Lung (tissue), 12 donors: ENCODE measurements around the gene PLXNA1. TPM values are rescaled to one million over a fixed set of nuclear protein-coding genes. Genes with fewer than 3 reads are reported as not detected.

Experiments
- ATAC-seq: fragments of 200-7000 bp; cut with Tn5 transposase; one replicate; pipeline ENCODE4 v1.9.1; 2020; ENCODE audit warnings: moderate number of reproducible peaks; ENCODE audit not compliant: insufficient read depth, low FRiP score
- DNase-seq, 3 donors: peaks; one replicate each; pipeline ENCODE4 v3.0.0-alpha.2; 2013 to 2017
- H3K27ac ChIP-seq, 2 donors: one replicate each; pipeline ENCODE4 v1.5.1; 2013; ENCODE audit warnings: mild to moderate bottlenecking in 2 of 2, moderate library complexity in 2 of 2, control low read depth in 1 of 2, inconsistent platforms in 1 of 2, low read depth in 1 of 2, low read length in 1 of 2
- H3K27me3 ChIP-seq, 3 donors: one replicate each; pipeline ENCODE4 v1.5.1; 2013; ENCODE audit warnings: low read length in 2 of 3; ENCODE audit not compliant: control insufficient read depth in 3 of 3, insufficient read depth in 3 of 3
- H3K36me3 ChIP-seq, 4 donors: one replicate each; pipeline ENCODE4 v1.5.1; 2013; ENCODE audit warnings: low read length in 4 of 4, mild to moderate bottlenecking in 1 of 4, moderate library complexity in 1 of 4; ENCODE audit not compliant: control insufficient read depth in 4 of 4, insufficient read depth in 4 of 4
- H3K4me1 ChIP-seq, 5 donors: one replicate each; pipeline ENCODE4 v1.5.1; 2013; ENCODE audit warnings: low read length in 5 of 5, mild to moderate bottlenecking in 2 of 5, moderate library complexity in 1 of 5; ENCODE audit not compliant: control insufficient read depth in 5 of 5, insufficient read depth in 5 of 5
- H3K4me3 ChIP-seq: one replicate; pipeline ENCODE4 v1.5.1; 2013; ENCODE audit warnings: mild to moderate bottlenecking, control low read depth, moderate library complexity
- H3K9ac ChIP-seq, 2 donors: one replicate each; pipeline ENCODE4 v1.5.1; 2013; ENCODE audit warnings: low read length in 2 of 2, control low read depth in 1 of 2; ENCODE audit not compliant: insufficient read depth in 1 of 2
- H3K9me3 ChIP-seq, 4 donors: one replicate each; pipeline ENCODE4 v1.5.1; 2013; ENCODE audit warnings: low read length in 3 of 4, mild to moderate bottlenecking in 1 of 4, moderate library complexity in 1 of 4; ENCODE audit not compliant: control insufficient read depth in 4 of 4, insufficient read depth in 3 of 4
- CTCF ChIP-seq: IDR thresholded peaks from 2 replicates; pipeline ENCODE4 v1.5.1; 2012; ENCODE audit warnings: mild to moderate bottlenecking; ENCODE audit errors: control extremely low read depth, extremely low read depth
- WGBS, 2 donors: extraction: QIAGEN DNeasy Blood & Tissue Kit; methylation state at CpG; one replicate each; pipeline ENCODE4 v1.1.7; 2013; 5-methylcytosine and 5-hydroxymethylcytosine counted together
- polyA plus RNA-seq, 2 donors: library from polyadenylated mRNA; stranded (reverse); fragments of 200-250 nt; gene quantifications; one replicate each; pipeline ENCODE4 v1.2.1, GENCODE V29; 2013
- total RNA-seq, 2 donors: library from RNA; depleted of rRNA in 1 of 2; stranded (reverse); fragments of >200 nt in 1 of 2; gene quantifications; one replicate each; pipeline ENCODE4 v1.2.1, GENCODE V29; 2014 to 2021
- donor health status: control.
- donor health status: control.
- donor health status: Bipolar disorder and iron deficiency.
- donor health status: healthy.
- donor health status: DM: yes; HTN: yes; CAD: no.

Gene PLXNA1
- total and polyA plus RNA-seq, 4 donors: 17.6 to 51.7 (median 21.7) TPM

- H3K9ac ChIP-seq: no peak overlapping the region
- H3K4me3 ChIP-seq: no peak overlapping the region
- no peak overlapping the region for H3K27ac ChIP-seq
- peaks cover 0 to under 1% (median 0%) of the 10 kb centered on the region in 4 donors for H3K36me3 ChIP-seq
- DNase-seq (no peak), ATAC-seq (no peak)
- no peak for TF ChIP-seq CTCF
- 96% methylated on average over 10 of the region's 10 CpGs for WGBS, 2 donors
- no peaks in the 10 kb centered on the region for H3K9me3 ChIP-seq
- H3K27me3 ChIP-seq: no peaks in the 10 kb centered on the region
- H3K4me1 ChIP-seq: no peaks in the 10 kb centered on the region
Measured at GRCh38 chr3:126952261-126952982, 30.5 kb upstream of the PLXNA1 start.

GRCh38 chr3:126952983-126953660, 29.8 kb upstream of the PLXNA1 start:
- Histone ChIP-seq H3K27me3 (no peaks in the 10 kb centered on the region), H3K9ac (no peak overlapping the region), H3K9me3 (no peaks in the 10 kb centered on the region), H3K4me3 (no peak overlapping the region), H3K4me1 (no peaks in the 10 kb centered on the region), H3K27ac (no peak overlapping the region), H3K36me3 (peaks cover 0 to 3% (median 0%) of the 10 kb centered on the region in 4 donors)
- TF ChIP-seq CTCF: no peak
- DNase-seq (no peak), ATAC-seq (no peak)
- WGBS, 2 donors: 97% methylated on average over 12 of the region's 12 CpGs

GRCh38 chr3:126954141-126954842, 28.6 kb upstream of the PLXNA1 start:
- no peak for ATAC-seq
- H3K36me3 ChIP-seq: peaks cover 0 to 3% (median 0%) of the 10 kb centered on the region in 4 donors
- WGBS, 2 donors: 92 to 93% methylated on average over 10 of the region's 10 CpGs
- TF ChIP-seq CTCF: no peak
- H3K4me3 ChIP-seq: no peak overlapping the region
- H3K27ac ChIP-seq: no peak overlapping the region
- DNase-seq: no peak
- H3K27me3 ChIP-seq: no peaks in the 10 kb centered on the region
- H3K4me1 ChIP-seq: no peaks in the 10 kb centered on the region
- no peak overlapping the region for H3K9ac ChIP-seq
- H3K9me3 ChIP-seq: no peaks in the 10 kb centered on the region
